Transverse colon (tissue), 3 donors: ENCODE data around the gene OSGIN1.
"Not testable (repeated sequence)": the region's sequence is repeated elsewhere in the genome, so short reads cannot be mapped to it uniquely, and the experiment has no call there.

ENCODE experiments used
- CTCF ChIP-seq, 5 experiments: fragments of 200-600 bp in 3 of 5; fragments of 450-650 bp in 2 of 5; sonication (generic) in 3 of 5; IDR thresholded peaks; 1 replicate in 2 of 5; 2 replicates in 3 of 5; pipeline ENCODE4 v1.5.1; 2016 to 2017; ENCODE audit warnings: antibody characterized with exemption in 5 of 5, inconsistent platforms in 3 of 5, mild to moderate bottlenecking in 2 of 5, moderate library complexity in 1 of 5
- POLR2A ChIP-seq: fragments of 450-650 bp; IDR thresholded peaks from one replicate; pipeline ENCODE4 v1.6.1; 2016; ENCODE audit warnings: antibody characterized with exemption, mild to moderate bottlenecking, moderate library complexity

- not testable (repeated sequence) for TF ChIP-seq CTCF (IDR thresholded peaks at IDR 0.05); POLR2A
Measured at GRCh38 chr16:83941546-83941945, 11.5 kb upstream of the OSGIN1 start.
